GM20431 (cell line): Measurements from ENCODE around the gene DNTTIP2.

ENCODE experiments used
- in situ Hi-C: fragments of 300-500 bp; cut with MseI, MboI; formaldehyde crosslinking; loops from one replicate; pipeline ENCODE4 v1.15.0; 2020; ENCODE audit warnings: low sequenced_read_pairs; ENCODE audit not compliant: unreplicated experiment

DNTTIP2 gene

GRCh38 chr1:93817819-93818569 is 61.0 kb downstream of the DNTTIP2 start:
- in situ Hi-C loops, result loop anchor here (10.0 kb wide), 1 partner anchor 193 kb away; no protein-coding TSS in a partner anchor

- in situ Hi-C loops, result loop anchor here (10.0 kb wide), 1 partner anchor 192 kb away; no protein-coding TSS in a partner anchor
Measured at GRCh38 chr1:93816970-93817678, 61.9 kb downstream of the DNTTIP2 start.
